ENCODE data around the gene SELENOP. TPM values are rescaled to one million over a fixed set of nuclear protein-coding genes. Genes with fewer than 3 reads are reported as not detected.

The SELENOP gene
- total and polyA plus RNA-seq, 2 of the 13 experiments (the other 11 are each of a cell fraction or from before 2014, with no cell fraction given) = 1,895 to 2,083 TPM

GRCh38 chr5:42836070-42836769 is 24.5 kb upstream of the SELENOP start:
- DNase-seq (ENCODE audit: low spot score) = no peak
- H3K27me3 ChIP-seq (ENCODE audit: control insufficient read depth in 1 of 2, insufficient read depth in 2 of 2, low read length in 2 of 2) = no peaks in the 10 kb centered on the region
- H3K4me3 ChIP-seq (replicated peaks in 1 of 3; ENCODE audit: insufficient read depth in 1 of 3, low read depth in 2 of 3, low read length in 3 of 3) = no peak overlapping the region
- H2AFZ ChIP-seq (ENCODE audit: low read length) = no peak overlapping the region
- ATAC-seq = peak; percentile 35; the same call in 2 of the 3 replicates
- no peak overlapping the region for H3K4me2 ChIP-seq (ENCODE audit: low read depth, low read length)
- intact Hi-C loops (cut with micrococcal nuclease; ENCODE audit: unreplicated experiment) = no loop called here
- H3K79me2 ChIP-seq (ENCODE audit: insufficient read depth, low read length) = peaks cover 21% of the 10 kb centered on the region
- no peak overlapping the region for H3K9ac ChIP-seq (ENCODE audit: insufficient read depth, low read depth, low read length)
- no peaks in the 10 kb centered on the region for H3K36me3 ChIP-seq (replicated peaks in 1 of 2; ENCODE audit: control insufficient read depth in 1 of 2, insufficient read depth in 2 of 2, low read length in 2 of 2)
- no peak for FAIRE-seq
- H3K9me3 ChIP-seq (ENCODE audit: low read length) = no peaks in the 10 kb centered on the region
- H3K27ac ChIP-seq (ENCODE audit: extremely low read length, insufficient read depth, low read length) = no peak overlapping the region
- WGBS (ENCODE audit: low lambda C conversion rate) = 100% methylated on average over 2 of the region's 25 CpGs
- in situ Hi-C loops (cut with HindIII; ENCODE audit: extremely low pct_ligation_motif_present, low pct_unique_long_range_greater_than_20kb) = no loop called here
- BruUV-seq (replicated peaks) = no TSS peak
- ChIA-PET POLR2A (interaction anchor here (0.7 to 2.2 kb wide), 3 partner anchors 11 to 28 kb away, joined by 3 to 11 read pairs (median 3); partner anchors contain the start of gene SELENOP), CTCF (ENCODE audit: low intra/inter-chr PET ratio, low total read pairs) (no interaction called here)
- peaks cover 32% of the 10 kb centered on the region for H3K4me1 ChIP-seq (ENCODE audit: insufficient read depth, low read length)
- no peaks in the 10 kb centered on the region for H4K20me1 ChIP-seq (ENCODE audit: insufficient read depth, low read length)
- TF ChIP-seq MNT (IDR thresholded peaks at IDR 0.05) (no peak), GABPA (IDR thresholded peaks at IDR 0.05; ENCODE audit: low read depth, low read length) (peak; percentile 22), GABPA (CRISPR knock-in tag; IDR thresholded peaks at IDR 0.05; ENCODE audit: low read depth) (no peak), ASH2L (IDR thresholded peaks at IDR 0.05; ENCODE audit: insufficient read length, low read depth, low read length) (no peak), CENPX (CRISPR knock-in tag; IDR thresholded peaks at IDR 0.05) (no peak), ZNF768 (CRISPR knock-in tag; IDR thresholded peaks at IDR 0.05) (peak; percentile 18; the same call in 1 of the 2 replicates), SRSF4 (IDR thresholded peaks at IDR 0.05; ENCODE audit: low read depth, low read length, poor library complexity, severe bottlenecking) (no peak), ZBTB33 (CRISPR knock-in tag; IDR thresholded peaks at IDR 0.05) (peak; percentile 64; the same call in 1 of the 2 replicates), ZNF687 (CRISPR knock-in tag; IDR thresholded peaks at IDR 0.05) (peak; percentile 20; the same call in 1 of the 2 replicates), ARNT (IDR thresholded peaks at IDR 0.05) (no peak), ZNF431 (CRISPR knock-in tag; IDR thresholded peaks at IDR 0.05; ENCODE audit: borderline replicate concordance, low read depth) (no peak), SNAPC2 (CRISPR knock-in tag; IDR thresholded peaks at IDR 0.05) (no peak), POGZ (CRISPR knock-in tag; IDR thresholded peaks at IDR 0.05) (0 out of 2 replicates have a peak, but pooled peaks have one; percentile 29), TCF12 (IDR thresholded peaks at IDR 0.05) (no peak), TCF12 (CRISPR knock-in tag; IDR thresholded peaks at IDR 0.05) (no peak), ZNF24 (IDR thresholded peaks at IDR 0.05) (no peak), FOXO1 (CRISPR knock-in tag; IDR thresholded peaks at IDR 0.05) (no peak), ZNF550 (CRISPR knock-in tag; IDR thresholded peaks at IDR 0.05; ENCODE audit: borderline replicate concordance) (no peak)
